Loucy (cell line): ENCODE results near the gene RAD54L.

Experiments
- H2AFZ ChIP-seq: fragments of 200-600 bp; sonication (generic); 2 replicates; pipeline ENCODE4 v1.6.0; 2016; ENCODE audit warnings: antibody characterized with exemption, mild to moderate bottlenecking, low read length, moderate library complexity
- H3F3A ChIP-seq: fragments of 200-600 bp; 2 replicates; pipeline ENCODE4 v1.6.0; 2016; ENCODE audit warnings: antibody characterized with exemption, low read depth, mild to moderate bottlenecking
- H3K27me3 ChIP-seq: fragments of 200-600 bp; sonication (generic); 2 replicates; pipeline ENCODE4 v1.6.1; 2014; ENCODE audit warnings: low read length, mild to moderate bottlenecking; ENCODE audit not compliant: insufficient read depth, poor library complexity, severe bottlenecking
- H3K36me3 ChIP-seq: fragments of 200-600 bp; sonication (generic); 2 replicates; pipeline ENCODE4 v1.6.1; 2016; ENCODE audit warnings: low read length; ENCODE audit not compliant: insufficient read depth
- H3K4me1 ChIP-seq: fragments of 200-600 bp; sonication (generic); 2 replicates; pipeline ENCODE4 v1.5.1; 2014; ENCODE audit warnings: low read length, mild to moderate bottlenecking; ENCODE audit not compliant: insufficient read depth, poor library complexity, severe bottlenecking
- H3K4me2 ChIP-seq: fragments of 200-600 bp; sonication (generic); 2 replicates; pipeline ENCODE4 v1.6.0; 2014; ENCODE audit warnings: antibody characterized with exemption, low read length, low read depth, mild to moderate bottlenecking; ENCODE audit not compliant: poor library complexity, severe bottlenecking
- H3K4me3 ChIP-seq: fragments of 200-600 bp; sonication (generic); 2 replicates; pipeline ENCODE4 v1.5.1; 2014; ENCODE audit warnings: low read length, mild to moderate bottlenecking, mixed read lengths; ENCODE audit not compliant: poor library complexity, severe bottlenecking
- H3K79me2 ChIP-seq: fragments of 200-600 bp; sonication (generic); 2 replicates; pipeline ENCODE4 v1.6.1; 2014; ENCODE audit warnings: low read length; ENCODE audit not compliant: insufficient read depth
- H3K9ac ChIP-seq: fragments of 200-600 bp; sonication (generic); 2 replicates; pipeline ENCODE4 v1.6.0; 2014; ENCODE audit warnings: mild to moderate bottlenecking, low read depth, low read length, moderate library complexity; ENCODE audit not compliant: poor library complexity, severe bottlenecking
- H3K9me2 ChIP-seq: fragments of 200-600 bp; sonication (generic); replicated peaks from 2 replicates; pipeline ENCODE4 v1.6.1; 2016; ENCODE audit warnings: low read depth, low read length, mixed read lengths
- H3K9me3 ChIP-seq: fragments of 200-600 bp; sonication (generic); 2 replicates; pipeline ENCODE4 v1.6.1; 2014; ENCODE audit warnings: mild to moderate bottlenecking, antibody characterized with exemption, low read length, low read depth; ENCODE audit not compliant: insufficient read depth
- H4K20me1 ChIP-seq: fragments of 200-600 bp; sonication (generic); 2 replicates; pipeline ENCODE4 v1.6.0; 2014; ENCODE audit warnings: antibody characterized with exemption, low read length, mild to moderate bottlenecking; ENCODE audit not compliant: insufficient read depth, poor library complexity, severe bottlenecking
- EZH2phosphoT487 ChIP-seq: fragments of 200-600 bp; IDR thresholded peaks from 2 replicates; pipeline ENCODE4 v1.6.1; 2018; ENCODE audit warnings: antibody characterized with exemption, mild to moderate bottlenecking, moderate library complexity, borderline replicate concordance
- TF ChIP-seq, protein P1 (sequence below): fragments of 200-600 bp; sonication (generic); conservative IDR thresholded peaks from 2 replicates; pipeline ENCODE4 v1.5.1; 2014; ENCODE audit warnings: mild to moderate bottlenecking, antibody characterized with exemption, low read length

Gene RAD54L

DNA sequence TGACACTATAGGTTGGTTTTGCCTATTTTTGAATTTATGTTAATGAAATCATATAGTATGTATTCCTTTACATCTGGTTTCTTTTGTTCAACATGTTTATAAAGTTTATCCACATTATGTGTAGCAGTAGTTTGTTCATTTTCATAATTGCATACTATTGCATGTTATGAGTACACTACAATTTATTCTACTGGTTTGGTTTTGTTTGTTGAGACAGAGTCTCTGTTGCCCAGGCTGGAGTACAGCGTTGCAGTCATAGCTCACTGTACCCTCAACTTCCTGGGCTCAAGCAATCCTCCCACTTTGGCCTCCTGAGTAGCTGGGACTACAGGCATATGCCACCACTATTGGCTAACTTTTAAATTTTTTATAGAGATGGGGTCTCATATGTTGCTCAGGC is 21.0 kb downstream of the RAD54L start:
- Histone ChIP-seq H3K36me3 (peaks cover 98% of the 10 kb centered on the region), H3F3A (no peaks in the 10 kb centered on the region)
- no peak for TF ChIP-seq EZH2phosphoT487
- TF ChIP-seq, protein P1, sequence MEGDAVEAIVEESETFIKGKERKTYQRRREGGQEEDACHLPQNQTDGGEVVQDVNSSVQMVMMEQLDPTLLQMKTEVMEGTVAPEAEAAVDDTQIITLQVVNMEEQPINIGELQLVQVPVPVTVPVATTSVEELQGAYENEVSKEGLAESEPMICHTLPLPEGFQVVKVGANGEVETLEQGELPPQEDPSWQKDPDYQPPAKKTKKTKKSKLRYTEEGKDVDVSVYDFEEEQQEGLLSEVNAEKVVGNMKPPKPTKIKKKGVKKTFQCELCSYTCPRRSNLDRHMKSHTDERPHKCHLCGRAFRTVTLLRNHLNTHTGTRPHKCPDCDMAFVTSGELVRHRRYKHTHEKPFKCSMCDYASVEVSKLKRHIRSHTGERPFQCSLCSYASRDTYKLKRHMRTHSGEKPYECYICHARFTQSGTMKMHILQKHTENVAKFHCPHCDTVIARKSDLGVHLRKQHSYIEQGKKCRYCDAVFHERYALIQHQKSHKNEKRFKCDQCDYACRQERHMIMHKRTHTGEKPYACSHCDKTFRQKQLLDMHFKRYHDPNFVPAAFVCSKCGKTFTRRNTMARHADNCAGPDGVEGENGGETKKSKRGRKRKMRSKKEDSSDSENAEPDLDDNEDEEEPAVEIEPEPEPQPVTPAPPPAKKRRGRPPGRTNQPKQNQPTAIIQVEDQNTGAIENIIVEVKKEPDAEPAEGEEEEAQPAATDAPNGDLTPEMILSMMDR: no peak

DNA sequence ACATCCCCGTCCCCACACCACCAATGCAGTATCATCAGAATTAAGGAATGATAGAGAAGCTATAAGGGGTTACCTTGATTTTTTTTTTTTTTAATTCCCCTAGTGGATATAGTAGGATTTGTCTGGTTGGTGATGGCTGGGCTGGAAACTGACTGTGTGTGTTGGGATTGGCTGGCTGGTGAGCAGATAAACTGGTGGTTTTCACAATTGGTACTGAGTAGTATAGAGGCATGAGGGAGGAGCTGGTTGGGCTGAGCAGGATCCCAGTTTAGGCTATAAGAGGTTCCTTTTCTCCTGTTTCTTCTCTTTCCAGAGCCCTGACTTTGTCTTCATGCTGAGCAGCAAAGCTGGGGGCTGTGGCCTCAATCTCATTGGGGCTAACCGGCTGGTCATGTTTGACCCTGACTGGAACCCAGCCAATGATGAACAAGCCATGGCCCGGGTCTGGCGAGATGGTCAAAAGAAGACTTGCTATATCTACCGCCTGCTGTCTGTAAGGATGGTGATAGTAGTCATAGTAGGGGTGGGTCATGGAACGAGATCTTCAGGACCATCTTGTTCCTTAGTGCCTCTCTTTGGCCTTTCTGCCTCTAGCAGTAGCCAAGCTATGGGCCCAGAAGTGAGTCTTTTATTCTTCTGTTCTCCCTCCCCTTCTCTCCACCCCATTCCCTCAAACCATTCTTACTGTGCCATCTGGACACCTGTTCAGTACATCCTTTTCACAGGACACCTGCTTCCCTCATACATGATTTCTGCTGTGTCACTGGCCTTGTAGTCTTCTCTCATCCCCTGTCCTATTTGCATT is 26.9 kb downstream of the RAD54L start:
- Histone ChIP-seq H3K9me3 (no peaks in the 10 kb centered on the region), H3F3A (no peaks in the 10 kb centered on the region), H3K9me2 (no peaks in the 10 kb centered on the region), H4K20me1 (no peaks in the 10 kb centered on the region), H2AFZ (no peak overlapping the region), H3K27me3 (no peaks in the 10 kb centered on the region), H3K4me1 (no peaks in the 10 kb centered on the region), H3K79me2 (no peaks in the 10 kb centered on the region), H3K9ac (no peak overlapping the region), H3K4me2 (no peak overlapping the region), H3K4me3 (no peak overlapping the region), H3K36me3 (peaks cover 98% of the 10 kb centered on the region)
- no peak for TF ChIP-seq EZH2phosphoT487
- TF ChIP-seq, protein P1: no peak

More for the DNA sequence above, 21.0 kb downstream of the RAD54L start:
- Histone ChIP-seq H3K4me1 (no peaks in the 10 kb centered on the region), H3K9me3 (no peaks in the 10 kb centered on the region), H3K9me2 (no peaks in the 10 kb centered on the region), H4K20me1 (no peaks in the 10 kb centered on the region), H3K4me3 (no peak overlapping the region), H3K4me2 (no peak overlapping the region), H3K27me3 (no peaks in the 10 kb centered on the region), H3K9ac (no peak overlapping the region), H3K79me2 (no peaks in the 10 kb centered on the region), H2AFZ (no peak overlapping the region)

DNA sequence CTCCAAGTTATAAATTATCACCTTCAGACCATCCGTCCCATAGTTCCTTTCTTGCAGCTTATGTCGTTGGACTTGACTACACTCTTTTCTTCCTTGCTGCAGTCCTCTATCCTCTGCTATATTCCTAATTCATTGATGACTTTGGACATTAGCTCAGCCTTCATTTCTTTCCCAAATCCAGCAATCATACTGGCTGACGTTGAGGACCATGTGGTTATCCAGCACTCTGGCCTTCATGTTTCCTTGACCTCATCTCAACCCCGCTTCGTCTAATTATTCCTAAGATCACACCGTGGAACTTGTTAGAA is 27.4 kb downstream of the RAD54L start:
- no peaks in the 10 kb centered on the region for H3K79me2 ChIP-seq
- no peaks in the 10 kb centered on the region for H3K27me3 ChIP-seq
- H4K20me1 ChIP-seq: no peaks in the 10 kb centered on the region
- H3K4me3 ChIP-seq: no peak overlapping the region
- TF ChIP-seq, protein P1: no peak
- no peak for TF ChIP-seq EZH2phosphoT487
- H3K9me3 ChIP-seq: no peaks in the 10 kb centered on the region
- H2AFZ ChIP-seq: no peak overlapping the region
- H3F3A ChIP-seq: no peaks in the 10 kb centered on the region
- H3K4me2 ChIP-seq: no peak overlapping the region
- H3K9ac ChIP-seq: no peak overlapping the region
- H3K36me3 ChIP-seq: peaks cover 98% of the 10 kb centered on the region
- H3K9me2 ChIP-seq: no peaks in the 10 kb centered on the region
- no peaks in the 10 kb centered on the region for H3K4me1 ChIP-seq
